HL-60/S4 (cell line): ENCODE results near the gene BCL2A1.
"Not testable (repeated sequence)": the region's sequence is repeated elsewhere in the genome, so short reads cannot be mapped to it uniquely, and the experiment has no call there.

Source experiments
- in situ Hi-C: fragments of 300-500 bp; cut with MboI; formaldehyde crosslinking; loops from 2 replicates; pipeline ENCODE4 v1.14.3; 2022; ENCODE audit warnings: low sequenced_read_pairs

Gene BCL2A1

DNA sequence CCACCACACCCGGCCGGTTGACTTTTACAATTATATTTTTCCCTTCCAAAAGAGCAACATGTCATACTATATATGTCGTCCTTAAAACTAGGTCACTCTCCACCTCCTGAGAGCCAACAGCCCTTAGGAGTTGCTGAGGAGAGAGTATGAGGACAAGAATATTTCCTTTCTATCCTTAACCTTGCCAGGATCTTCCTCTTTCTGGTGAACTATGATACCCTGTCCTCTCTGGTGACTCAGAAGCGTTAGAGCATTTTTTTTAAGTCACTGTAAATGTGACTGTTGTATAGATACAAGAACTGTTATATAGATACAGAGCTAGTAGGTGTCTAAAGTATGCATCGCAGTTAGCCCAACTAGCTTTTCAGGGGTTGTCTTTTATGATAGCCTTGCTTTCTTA, 40.5 kb downstream of the BCL2A1 start:
- in situ Hi-C loops = no loop called here

DNA sequence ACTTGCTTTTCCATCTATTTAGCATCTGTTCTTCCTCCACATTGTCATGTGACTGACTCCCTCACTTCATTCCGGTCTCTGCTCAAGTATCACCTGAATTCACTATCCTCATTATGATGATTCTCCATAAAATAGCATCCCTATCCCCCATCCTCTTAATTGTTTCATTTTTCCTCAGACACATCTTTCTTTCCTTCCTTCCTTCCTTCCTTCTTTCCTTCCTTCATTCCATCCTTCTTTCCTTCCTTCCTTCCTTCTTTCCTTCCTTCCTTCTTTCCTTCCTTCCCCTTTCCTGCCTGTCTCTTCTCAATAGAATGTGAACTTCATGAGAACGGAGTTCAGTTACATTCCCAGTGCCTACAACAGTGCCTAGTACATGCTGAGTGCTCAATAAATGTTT, 41.6 kb downstream of the BCL2A1 start:
- in situ Hi-C loops = no loop called here

DNA sequence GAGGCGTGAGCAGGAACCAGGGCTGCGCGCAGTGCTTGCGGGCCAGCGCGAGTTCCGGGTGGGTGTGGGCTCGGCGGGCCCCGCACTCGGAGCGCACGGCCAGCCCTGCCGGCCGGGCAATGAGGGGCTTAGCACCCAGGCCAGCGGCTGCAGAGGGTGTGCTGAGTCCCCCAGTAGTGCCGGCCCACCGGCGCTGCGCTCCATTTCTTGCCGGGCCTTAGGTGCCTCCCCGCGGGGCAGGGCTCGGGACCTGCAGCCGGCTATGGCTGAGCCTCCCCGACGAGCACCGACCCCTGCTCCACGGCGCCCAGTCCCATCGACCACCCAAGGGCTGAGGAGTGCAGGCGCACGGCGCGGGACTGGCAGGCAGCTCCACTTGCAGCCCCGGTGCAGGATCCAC, 44.9 kb downstream of the BCL2A1 start:
- in situ Hi-C loops = not testable (repeated sequence)

DNA sequence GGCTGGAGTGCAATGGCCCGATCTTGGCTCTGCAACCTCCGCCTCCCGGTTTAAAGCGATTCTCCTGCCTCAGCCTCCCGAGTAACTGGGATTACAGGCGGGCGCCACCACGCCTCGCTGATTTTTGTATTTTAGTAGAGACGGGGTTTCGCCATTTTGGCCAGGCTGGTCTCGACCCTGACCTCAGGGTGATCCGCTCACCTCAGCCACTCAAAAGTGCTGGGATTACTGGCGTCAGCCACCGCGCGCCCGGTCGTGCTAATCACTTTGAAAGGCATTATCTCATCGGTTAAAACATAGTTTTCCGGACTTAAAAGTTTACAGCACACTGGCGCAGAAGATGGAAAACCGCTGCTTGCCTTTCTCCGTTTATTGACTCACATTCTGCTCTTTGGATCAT, 46.6 kb downstream of the BCL2A1 start:
- in situ Hi-C loops = no loop called here

DNA sequence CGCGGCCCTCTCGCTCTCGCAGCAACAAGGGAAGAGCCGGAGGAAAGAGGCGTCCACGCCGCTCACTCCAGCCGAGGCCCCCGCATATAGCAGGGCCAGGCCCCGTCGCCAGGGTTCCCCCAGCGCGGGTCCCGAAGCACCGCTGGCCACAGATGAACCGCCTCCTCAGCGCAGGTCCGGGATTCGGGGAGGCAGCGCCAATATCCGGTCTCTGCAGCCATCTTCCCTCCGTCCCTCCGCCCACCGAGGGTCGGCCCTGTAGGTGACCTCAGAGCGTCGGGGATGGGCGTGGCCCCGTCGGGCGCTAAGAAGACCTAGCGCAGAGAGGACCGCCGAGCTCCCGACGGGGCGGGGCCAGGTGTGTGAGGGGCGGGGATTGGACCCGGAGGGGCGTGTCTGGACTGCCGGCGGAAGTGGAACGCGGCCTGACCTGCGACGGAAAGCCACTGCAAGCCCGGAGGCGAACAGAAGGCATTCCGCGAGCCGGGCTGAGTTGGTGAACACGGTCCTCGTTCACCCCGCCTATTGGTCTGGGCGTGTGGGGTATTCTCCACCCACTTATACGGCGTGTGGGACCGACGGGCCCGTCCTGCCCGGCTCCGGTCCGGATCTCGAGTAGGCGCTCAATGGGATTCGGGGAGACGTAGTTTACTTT, 47.4 kb downstream of the BCL2A1 start:
- in situ Hi-C loops = no loop called here

DNA sequence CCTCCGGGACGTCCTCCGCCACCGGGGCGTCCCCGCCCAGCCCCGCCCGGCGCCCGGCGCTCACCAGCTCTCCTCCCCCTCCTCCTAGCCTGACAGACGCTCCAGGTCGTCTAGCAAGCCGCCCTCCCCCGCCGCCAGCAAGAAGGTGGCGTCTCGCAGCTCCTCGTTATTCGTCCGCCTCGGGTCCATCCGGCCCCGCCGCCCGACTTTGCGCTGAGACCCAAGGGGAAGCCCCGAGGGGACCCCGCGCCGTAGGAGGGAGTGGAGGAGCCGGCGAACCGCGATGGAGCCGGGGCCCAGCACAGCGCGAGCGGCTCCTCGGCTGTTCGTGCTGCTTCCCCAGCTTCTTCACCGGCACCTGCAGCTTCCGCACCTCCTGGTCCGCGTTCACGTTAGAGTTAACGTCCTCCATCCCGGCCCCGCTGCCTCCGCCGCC, 47.9 kb downstream of the BCL2A1 start:
- in situ Hi-C loops = no loop called here

DNA sequence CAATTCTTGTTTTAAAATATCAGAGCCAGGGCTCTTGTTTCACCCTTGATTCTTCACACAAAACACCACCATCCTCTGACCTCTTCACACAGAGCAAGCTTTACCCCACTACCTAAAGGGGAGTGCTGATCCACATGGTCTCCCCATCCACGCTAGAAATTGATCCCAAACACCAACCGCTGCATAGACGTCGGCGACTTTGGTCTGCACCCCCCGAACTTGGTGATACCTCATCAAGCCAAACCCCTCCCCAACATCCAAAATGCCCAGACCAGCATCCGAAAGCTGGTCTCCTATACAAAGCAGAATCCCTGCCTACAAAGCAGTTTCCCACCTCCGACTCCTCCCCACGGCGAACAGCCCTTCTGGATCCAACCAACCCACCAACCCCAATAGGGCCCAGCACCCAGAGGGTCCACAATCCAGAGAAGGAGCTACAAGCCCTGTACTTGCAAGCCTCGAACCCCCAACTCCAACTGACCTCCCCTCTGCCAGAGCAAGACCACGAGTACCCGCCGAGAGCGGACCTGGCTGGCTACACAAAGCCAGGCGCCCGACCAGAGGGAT, 48.4 kb downstream of the BCL2A1 start:
- in situ Hi-C loops = no loop called here

DNA sequence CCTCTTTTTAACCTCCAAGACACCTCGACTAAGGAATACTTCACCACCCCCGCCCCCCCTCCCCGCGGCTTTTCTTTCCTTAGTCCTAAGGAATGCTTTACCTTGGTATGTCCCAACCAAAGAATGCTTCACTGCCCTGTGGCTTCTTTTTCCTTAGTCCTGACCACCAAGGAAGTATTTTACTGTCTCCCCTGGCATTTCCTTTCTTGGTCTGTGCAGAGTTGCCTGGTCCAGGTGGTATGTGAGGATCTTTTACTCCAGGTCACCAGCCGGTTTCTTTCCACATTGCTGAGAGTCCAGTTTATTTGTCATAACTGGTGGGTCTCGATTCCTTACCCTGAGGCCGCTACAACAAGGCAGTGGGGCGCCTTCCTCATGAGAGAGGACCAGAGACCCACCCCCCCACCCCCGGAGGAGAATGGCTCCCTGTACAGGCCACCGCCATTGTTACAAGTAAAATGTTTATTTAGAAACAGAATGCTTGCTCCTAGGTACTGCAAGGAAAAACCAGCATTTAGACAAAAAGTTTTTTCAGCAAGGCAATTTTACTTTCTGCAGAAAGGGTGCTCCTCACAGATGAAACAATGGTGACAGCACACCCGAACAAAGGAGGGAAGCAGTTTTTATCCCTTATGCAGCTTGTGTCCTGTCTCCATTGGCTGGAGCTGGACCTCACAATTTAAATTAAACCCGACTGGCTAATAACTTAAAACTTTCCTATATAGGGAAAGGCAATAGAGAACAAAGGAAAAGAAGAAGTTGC, 51.1 kb downstream of the BCL2A1 start:
- in situ Hi-C loops = no loop called here

DNA sequence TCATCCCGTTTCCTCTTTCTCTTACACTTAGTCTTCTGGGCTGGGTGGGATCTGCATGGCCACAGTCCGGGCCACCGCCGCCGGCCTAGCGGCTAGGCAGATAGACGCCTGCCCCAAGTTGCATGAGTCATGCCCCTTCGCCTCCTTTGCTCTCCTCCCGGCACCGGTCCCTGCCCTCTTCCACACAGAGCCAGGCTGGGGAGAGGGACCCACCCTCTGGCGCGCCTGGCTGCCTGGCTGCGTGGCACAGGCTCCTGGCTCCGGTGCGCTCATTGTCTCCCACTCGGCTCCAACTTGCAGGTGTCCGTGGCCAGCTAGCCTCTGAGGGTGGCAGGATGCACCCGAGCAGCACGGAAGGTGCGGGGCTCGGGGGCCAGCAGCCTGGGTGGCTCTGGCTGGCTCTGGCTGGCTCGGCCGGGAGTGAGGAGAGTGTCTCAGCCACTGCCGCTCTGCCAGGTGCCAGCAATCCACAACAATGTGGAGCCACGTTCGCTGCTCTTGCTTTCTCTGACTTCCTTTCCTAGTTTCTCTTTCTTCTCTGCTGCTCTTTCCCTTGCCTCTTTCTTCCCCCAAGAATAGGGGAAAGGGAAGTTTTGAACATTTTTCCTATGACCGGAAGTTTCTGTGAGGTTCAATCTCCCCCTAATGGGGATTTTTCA, 51.8 kb downstream of the BCL2A1 start:
- in situ Hi-C loops = no loop called here

DNA sequence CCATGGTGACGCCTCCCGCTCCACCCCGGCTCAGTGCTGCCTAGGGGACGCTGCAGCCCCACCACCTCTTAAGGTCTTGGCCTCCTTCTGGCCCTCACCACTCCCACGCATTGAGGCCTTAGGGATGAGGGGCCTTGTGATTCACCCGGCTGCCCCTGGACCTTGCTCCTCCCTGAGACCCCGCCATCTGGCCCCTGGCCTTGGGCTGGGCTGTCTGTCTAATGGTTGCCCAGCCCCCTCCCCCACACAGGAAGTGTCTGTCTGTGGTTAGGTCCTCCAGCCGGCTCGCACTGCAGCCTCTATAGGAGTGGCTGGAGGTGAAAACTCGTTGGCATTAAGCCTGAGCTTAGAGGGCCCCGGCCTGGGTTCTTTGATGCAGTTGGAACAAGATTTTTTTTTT, 52.7 kb downstream of the BCL2A1 start:
- in situ Hi-C loops = no loop called here

DNA sequence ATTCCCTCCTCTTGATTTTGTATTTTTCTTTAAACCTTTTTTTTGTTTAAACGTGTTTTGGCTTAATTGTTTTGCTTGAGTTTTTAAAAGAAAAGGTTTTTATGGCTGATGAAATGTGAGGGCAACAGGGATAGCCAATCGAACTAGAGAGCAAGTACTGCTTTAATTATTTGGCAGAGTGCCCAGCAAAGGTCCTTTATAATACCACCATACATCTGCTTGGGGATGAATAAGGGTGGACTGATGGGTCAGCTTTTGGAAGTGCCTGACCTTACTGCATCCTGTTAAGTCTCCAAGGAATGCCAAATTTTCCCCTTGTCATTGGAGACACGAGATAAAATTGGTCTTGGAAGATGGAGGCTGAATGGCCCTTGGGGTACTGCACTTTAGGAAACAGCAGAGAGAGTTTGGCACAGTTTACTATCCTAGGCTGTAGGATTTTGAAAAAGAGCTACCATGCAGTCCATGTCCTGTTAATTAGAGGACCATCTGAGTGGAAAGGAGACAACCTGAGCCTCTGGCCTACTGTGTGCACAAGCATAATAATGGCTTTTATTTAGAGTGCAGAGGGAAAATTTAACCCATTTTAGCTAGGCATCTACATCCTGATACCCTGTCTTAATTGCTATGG, 54.4 kb downstream of the BCL2A1 start:
- in situ Hi-C loops = no loop called here

DNA sequence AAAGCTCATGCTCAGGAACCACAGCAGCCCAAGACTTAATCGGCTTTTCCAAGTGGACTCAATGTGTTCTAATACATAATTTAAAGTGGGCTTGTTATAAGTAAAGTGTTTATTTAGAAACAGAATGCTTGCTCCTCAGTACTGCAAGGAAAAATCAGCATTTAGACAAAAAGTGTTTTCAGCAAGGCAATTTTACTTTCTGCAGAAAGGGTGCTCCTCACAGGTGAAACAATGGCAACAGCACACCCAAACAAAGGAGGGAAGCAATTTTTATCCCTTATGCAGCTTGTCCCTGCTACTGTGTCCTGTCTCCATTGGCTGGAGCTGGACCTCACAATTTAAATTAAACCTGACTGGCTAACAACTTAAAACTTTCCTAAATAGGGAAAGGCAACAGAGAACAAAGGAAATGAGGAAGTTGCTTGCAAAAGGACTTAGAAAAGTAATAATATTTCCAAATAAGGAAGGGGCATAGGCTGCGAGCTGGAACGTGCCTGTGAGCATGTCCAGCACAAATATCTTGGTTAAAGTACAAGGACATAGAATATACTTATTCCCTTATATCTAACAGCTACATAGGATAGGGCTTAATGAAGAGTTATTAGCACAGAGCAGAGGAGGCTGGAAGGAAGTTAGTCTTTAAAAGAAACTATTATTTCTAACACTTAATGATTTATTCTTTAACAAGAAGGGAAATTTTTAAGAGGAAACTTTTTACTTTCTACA, 55.1 kb downstream of the BCL2A1 start:
- in situ Hi-C loops = not testable (repeated sequence)

DNA sequence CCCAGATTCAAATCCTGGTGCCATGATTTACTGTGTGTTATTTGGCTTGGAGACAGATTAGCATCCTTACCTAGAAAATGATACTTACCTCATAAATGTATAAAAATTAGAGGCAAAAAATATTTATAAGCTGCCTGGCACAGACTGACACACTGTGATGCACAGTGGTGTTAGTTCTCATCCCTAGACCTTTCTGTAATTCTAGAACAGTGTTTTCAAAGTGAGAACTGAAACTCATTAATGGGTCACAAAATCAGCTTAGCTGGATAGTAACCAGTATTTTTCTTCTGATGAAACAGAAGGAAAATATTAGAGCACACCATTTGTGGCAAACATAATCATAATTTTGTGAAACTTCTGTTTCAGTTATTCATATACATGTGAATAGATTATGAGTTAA, 56.3 kb downstream of the BCL2A1 start:
- in situ Hi-C loops = no loop called here
